Measurements from ENCODE around the gene KIF27. TPM values are rescaled to one million over a fixed set of nuclear protein-coding genes. Genes with fewer than 3 reads are reported as not detected.
"Not testable (repeated sequence)": the region's sequence is repeated elsewhere in the genome, so short reads cannot be mapped to it uniquely, and the experiment has no call there.

Gene KIF27
- polyA plus RNA-seq, 2 donors = 0.76 to 1.2 TPM

- Histone ChIP-seq H3K27ac (ENCODE audit: low read depth in 2 of 2, low read length in 1 of 2) (no peak overlapping the region), H3K9me3 (ENCODE audit: control insufficient read depth in 2 of 2, insufficient read depth in 1 of 2, low read depth in 1 of 2, low read length in 1 of 2) (no peaks in the 10 kb centered on the region), H3K27me3 (ENCODE audit: control insufficient read depth in 1 of 2, insufficient read depth in 2 of 2, low read length in 2 of 2) (no peaks in the 10 kb centered on the region), H3K36me3 (ENCODE audit: control insufficient read depth in 2 of 2, insufficient read depth in 2 of 2, low read length in 1 of 2) (no peaks in the 10 kb centered on the region), H3K4me3 (ENCODE audit: low read depth in 1 of 2, low read length in 2 of 2) (no peak overlapping the region), H3K4me1 (ENCODE audit: control insufficient read depth in 2 of 2, insufficient read depth in 2 of 2, low read length in 1 of 2) (no peaks in the 10 kb centered on the region)
- WGBS, 2 donors = 76 to 78% methylated on average over 3 of the region's 3 CpGs
Observed at GRCh38 chr9:83933790-83934189, 12.6 kb upstream of the KIF27 start.

DNA sequence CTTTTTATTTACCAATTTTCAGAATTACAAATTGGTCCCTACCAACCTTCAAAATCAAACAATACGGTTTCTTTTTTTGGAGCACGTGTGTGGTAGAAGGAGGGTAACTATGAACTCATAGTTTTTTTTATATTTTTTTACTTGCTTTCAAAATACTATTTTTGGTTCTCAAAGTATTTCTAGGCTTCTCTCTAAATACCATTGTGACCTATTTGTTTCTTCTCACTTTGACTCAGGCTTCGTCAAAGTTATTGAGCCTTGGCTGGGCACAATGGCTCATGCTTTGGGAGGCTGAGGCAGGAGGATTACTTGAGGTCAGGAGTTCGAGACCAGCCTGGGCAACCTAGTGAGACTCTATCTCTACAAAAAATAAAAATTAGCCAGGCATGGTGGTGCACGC, 11.6 kb upstream of the KIF27 start:
- H3K36me3 ChIP-seq (ENCODE audit: control insufficient read depth in 2 of 2, insufficient read depth in 2 of 2, low read length in 1 of 2) = no peaks in the 10 kb centered on the region
- H3K4me3 ChIP-seq (ENCODE audit: low read depth in 1 of 2, low read length in 2 of 2) = no peak overlapping the region
- H3K27ac ChIP-seq (ENCODE audit: low read depth in 2 of 2, low read length in 1 of 2) = no peak overlapping the region
- no peaks in the 10 kb centered on the region for H3K4me1 ChIP-seq (ENCODE audit: control insufficient read depth in 2 of 2, insufficient read depth in 2 of 2, low read length in 1 of 2)
- 91 to 92% methylated on average over 5 of the region's 5 CpGs for WGBS, 2 donors
- no peaks in the 10 kb centered on the region for H3K9me3 ChIP-seq (ENCODE audit: control insufficient read depth in 2 of 2, insufficient read depth in 1 of 2, low read depth in 1 of 2, low read length in 1 of 2)
- no peaks in the 10 kb centered on the region for H3K27me3 ChIP-seq (ENCODE audit: control insufficient read depth in 1 of 2, insufficient read depth in 2 of 2, low read length in 2 of 2)

DNA sequence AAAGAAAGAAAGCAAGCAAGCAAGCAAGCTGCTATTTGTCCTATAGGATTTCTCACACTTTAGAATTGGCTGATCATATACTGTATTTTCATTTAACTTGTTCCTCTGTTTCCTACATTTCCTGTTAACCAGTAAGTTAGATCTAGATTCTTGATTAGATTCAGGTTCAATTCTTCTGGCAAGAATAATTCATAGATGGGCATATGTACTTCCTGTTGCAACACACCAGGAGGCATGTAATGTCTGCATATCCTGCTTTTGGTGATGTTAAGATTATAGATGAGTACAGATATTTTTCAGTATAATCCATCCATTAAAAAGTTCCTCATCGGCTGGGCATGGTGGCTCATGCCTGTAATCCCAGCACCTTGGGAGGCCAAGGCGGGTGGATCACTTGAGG, 10.8 kb upstream of the KIF27 start:
- Histone ChIP-seq H3K4me3 (ENCODE audit: low read depth in 1 of 2, low read length in 2 of 2) (no peak overlapping the region), H3K27ac (ENCODE audit: low read depth in 2 of 2, low read length in 1 of 2) (no peak overlapping the region), H3K4me1 (ENCODE audit: control insufficient read depth in 2 of 2, insufficient read depth in 2 of 2, low read length in 1 of 2) (no peaks in the 10 kb centered on the region), H3K36me3 (ENCODE audit: control insufficient read depth in 2 of 2, insufficient read depth in 2 of 2, low read length in 1 of 2) (no peaks in the 10 kb centered on the region), H3K9me3 (ENCODE audit: control insufficient read depth in 2 of 2, insufficient read depth in 1 of 2, low read depth in 1 of 2, low read length in 1 of 2) (no peaks in the 10 kb centered on the region), H3K27me3 (ENCODE audit: control insufficient read depth in 1 of 2, insufficient read depth in 2 of 2, low read length in 2 of 2) (no peaks in the 10 kb centered on the region)
- WGBS, 2 donors = 71 to 81% methylated on average over 2 of the region's 2 CpGs

DNA sequence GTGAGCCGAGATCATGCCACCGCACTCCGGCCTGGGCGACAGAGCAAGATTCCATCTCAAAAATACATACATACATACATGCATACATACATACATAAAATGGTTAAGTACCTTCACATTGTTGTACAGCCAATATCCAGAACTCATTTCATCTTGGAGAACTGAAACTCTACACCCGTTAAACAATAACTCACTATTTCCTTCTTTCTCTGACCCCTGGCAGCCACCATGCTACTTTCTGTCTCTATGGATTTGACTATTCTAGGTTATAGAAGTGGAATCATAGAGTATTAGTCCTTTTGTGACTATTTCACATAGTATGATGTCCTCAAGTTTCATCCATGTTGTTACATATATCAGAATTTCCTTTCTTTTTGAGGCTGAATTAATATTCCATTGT, 9.6 kb upstream of the KIF27 start:
- WGBS, 2 donors = 88 to 90% methylated on average over 5 of the region's 5 CpGs
- Histone ChIP-seq H3K27me3 (ENCODE audit: control insufficient read depth in 1 of 2, insufficient read depth in 2 of 2, low read length in 2 of 2) (no peaks in the 10 kb centered on the region), H3K4me1 (ENCODE audit: control insufficient read depth in 2 of 2, insufficient read depth in 2 of 2, low read length in 1 of 2) (no peaks in the 10 kb centered on the region), H3K27ac (ENCODE audit: low read depth in 2 of 2, low read length in 1 of 2) (no peak overlapping the region), H3K4me3 (ENCODE audit: low read depth in 1 of 2, low read length in 2 of 2) (no peak overlapping the region), H3K36me3 (ENCODE audit: control insufficient read depth in 2 of 2, insufficient read depth in 2 of 2, low read length in 1 of 2) (no peaks in the 10 kb centered on the region), H3K9me3 (ENCODE audit: control insufficient read depth in 2 of 2, insufficient read depth in 1 of 2, low read depth in 1 of 2, low read length in 1 of 2) (no peaks in the 10 kb centered on the region)

GRCh38 chr9:83927591-83927990, 6.4 kb upstream of the KIF27 start:
- H3K36me3 ChIP-seq (ENCODE audit: control insufficient read depth in 2 of 2, insufficient read depth in 2 of 2, low read length in 1 of 2) = no peaks in the 10 kb centered on the region
- no peaks in the 10 kb centered on the region for H3K27me3 ChIP-seq (ENCODE audit: control insufficient read depth in 1 of 2, insufficient read depth in 2 of 2, low read length in 2 of 2)
- H3K4me1 ChIP-seq (ENCODE audit: control insufficient read depth in 2 of 2, insufficient read depth in 2 of 2, low read length in 1 of 2) = no peaks in the 10 kb centered on the region
- no peak overlapping the region for H3K27ac ChIP-seq (ENCODE audit: low read depth in 2 of 2, low read length in 1 of 2)
- WGBS, 2 donors = 68 to 100% methylated on average over 1 of the region's 1 CpG
- H3K9me3 ChIP-seq (ENCODE audit: control insufficient read depth in 2 of 2, insufficient read depth in 1 of 2, low read depth in 1 of 2, low read length in 1 of 2) = no peaks in the 10 kb centered on the region
- no peak overlapping the region for H3K4me3 ChIP-seq (ENCODE audit: low read depth in 1 of 2, low read length in 2 of 2)

- no peaks in the 10 kb centered on the region for H3K36me3 ChIP-seq (ENCODE audit: control insufficient read depth in 2 of 2, insufficient read depth in 2 of 2, low read length in 1 of 2)
- peak overlapping the region; percentile 74 to 79 for H3K4me3 ChIP-seq (ENCODE audit: low read depth in 1 of 2, low read length in 2 of 2)
- H3K9me3 ChIP-seq (ENCODE audit: control insufficient read depth in 2 of 2, insufficient read depth in 1 of 2, low read depth in 1 of 2, low read length in 1 of 2) = no peaks in the 10 kb centered on the region
- no peaks in the 10 kb centered on the region for H3K27me3 ChIP-seq (ENCODE audit: control insufficient read depth in 1 of 2, insufficient read depth in 2 of 2, low read length in 2 of 2)
- no peaks in the 10 kb centered on the region for H3K4me1 ChIP-seq (ENCODE audit: control insufficient read depth in 2 of 2, insufficient read depth in 2 of 2, low read length in 1 of 2)
- H3K27ac ChIP-seq (ENCODE audit: low read depth in 2 of 2, low read length in 1 of 2) = peak overlapping the region; percentile 89 to 92
- WGBS, 2 donors = 2 to 3% methylated on average over 16 of the region's 16 CpGs
Observed at GRCh38 chr9:83920469-83920926, 734 bp downstream of the KIF27 start.

- no peak overlapping the region for H3K27ac ChIP-seq (ENCODE audit: low read depth in 2 of 2, low read length in 1 of 2)
- no peaks in the 10 kb centered on the region for H3K27me3 ChIP-seq (ENCODE audit: control insufficient read depth in 1 of 2, insufficient read depth in 2 of 2, low read length in 2 of 2)
- WGBS, 2 donors = 98 to 100% methylated on average over 1 of the region's 1 CpG
Observed at GRCh38 chr9:83919111-83919510, 2.1 kb downstream of the KIF27 start.

DNA sequence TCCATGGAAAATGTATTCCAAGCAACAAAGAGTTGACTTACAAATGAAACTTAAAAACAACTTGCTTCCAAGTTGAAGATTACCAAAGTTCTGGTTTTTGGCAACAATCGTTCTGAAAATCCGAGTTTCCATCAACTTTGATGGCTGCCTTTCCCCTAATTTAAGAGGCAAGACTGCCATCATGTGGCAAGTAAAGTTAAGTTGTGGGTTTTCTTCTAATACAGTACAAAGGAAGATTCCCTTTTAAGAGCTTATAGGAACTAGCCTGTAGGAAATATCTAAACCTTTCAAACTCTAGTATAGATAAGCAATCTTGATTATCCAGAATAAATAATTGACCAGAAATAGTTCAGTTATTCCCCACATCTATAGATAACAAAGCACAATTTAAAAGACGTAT, 9.0 kb downstream of the KIF27 start:
- H3K9me3 ChIP-seq (ENCODE audit: control insufficient read depth in 2 of 2, insufficient read depth in 1 of 2, low read depth in 1 of 2, low read length in 1 of 2); H3K27me3 ChIP-seq (ENCODE audit: control insufficient read depth in 1 of 2, insufficient read depth in 2 of 2, low read length in 2 of 2); H3K4me3 ChIP-seq (ENCODE audit: low read depth in 1 of 2, low read length in 2 of 2); H3K4me1 ChIP-seq (ENCODE audit: control insufficient read depth in 2 of 2, insufficient read depth in 2 of 2, low read length in 1 of 2); H3K27ac ChIP-seq (ENCODE audit: low read depth in 2 of 2, low read length in 1 of 2); H3K36me3 ChIP-seq (ENCODE audit: control insufficient read depth in 2 of 2, insufficient read depth in 2 of 2, low read length in 1 of 2): not testable (repeated sequence)
- WGBS, 2 donors = 28 to 29% methylated on average over 3 of the region's 3 CpGs

More at GRCh38 chr9:83919111-83919510, 2.1 kb downstream of the KIF27 start:
- Histone ChIP-seq H3K36me3 (ENCODE audit: control insufficient read depth in 2 of 2, insufficient read depth in 2 of 2, low read length in 1 of 2) (no peaks in the 10 kb centered on the region), H3K4me1 (ENCODE audit: control insufficient read depth in 2 of 2, insufficient read depth in 2 of 2, low read length in 1 of 2) (no peaks in the 10 kb centered on the region), H3K4me3 (ENCODE audit: low read depth in 1 of 2, low read length in 2 of 2) (no peak overlapping the region), H3K9me3 (ENCODE audit: control insufficient read depth in 2 of 2, insufficient read depth in 1 of 2, low read depth in 1 of 2, low read length in 1 of 2) (no peaks in the 10 kb centered on the region)

- peaks cover 0 to 4% of the 10 kb centered on the region in 2 donors for H3K36me3 ChIP-seq (ENCODE audit: control insufficient read depth in 2 of 2, insufficient read depth in 2 of 2, low read length in 1 of 2)
- no peaks in the 10 kb centered on the region for H3K4me1 ChIP-seq (ENCODE audit: control insufficient read depth in 2 of 2, insufficient read depth in 2 of 2, low read length in 1 of 2)
- no peaks in the 10 kb centered on the region for H3K27me3 ChIP-seq (ENCODE audit: control insufficient read depth in 1 of 2, insufficient read depth in 2 of 2, low read length in 2 of 2)
- H3K4me3 ChIP-seq (ENCODE audit: low read depth in 1 of 2, low read length in 2 of 2) = no peak overlapping the region
- no peaks in the 10 kb centered on the region for H3K9me3 ChIP-seq (ENCODE audit: control insufficient read depth in 2 of 2, insufficient read depth in 1 of 2, low read depth in 1 of 2, low read length in 1 of 2)
- no peak overlapping the region for H3K27ac ChIP-seq (ENCODE audit: low read depth in 2 of 2, low read length in 1 of 2)
Observed at GRCh38 chr9:83906144-83906543, 15.1 kb downstream of the KIF27 start.

GRCh38 chr9:83900615-83901014, 20.6 kb downstream of the KIF27 start:
- not testable (repeated sequence) for H3K27ac ChIP-seq (ENCODE audit: low read depth in 2 of 2, low read length in 1 of 2); H3K4me1 ChIP-seq (ENCODE audit: control insufficient read depth in 2 of 2, insufficient read depth in 2 of 2, low read length in 1 of 2); H3K9me3 ChIP-seq (ENCODE audit: control insufficient read depth in 2 of 2, insufficient read depth in 1 of 2, low read depth in 1 of 2, low read length in 1 of 2); H3K4me3 ChIP-seq (ENCODE audit: low read depth in 1 of 2, low read length in 2 of 2); H3K27me3 ChIP-seq (ENCODE audit: control insufficient read depth in 1 of 2, insufficient read depth in 2 of 2, low read length in 2 of 2); H3K36me3 ChIP-seq (ENCODE audit: control insufficient read depth in 2 of 2, insufficient read depth in 2 of 2, low read length in 1 of 2)
- WGBS, 2 donors = 77% methylated on average over 5 of the region's 5 CpGs
